HG03354 (cell line): Measurements from ENCODE around the gene SGCA.

ENCODE experiments used
- ATAC-seq: cut with Tn5 transposase; IDR thresholded peaks from one replicate; pipeline ENCODE4 v1.9.1; 2021; ENCODE audit warnings: mild to moderate bottlenecking; ENCODE audit not compliant: unreplicated experiment, poor library complexity, severe bottlenecking

The SGCA gene

DNA sequence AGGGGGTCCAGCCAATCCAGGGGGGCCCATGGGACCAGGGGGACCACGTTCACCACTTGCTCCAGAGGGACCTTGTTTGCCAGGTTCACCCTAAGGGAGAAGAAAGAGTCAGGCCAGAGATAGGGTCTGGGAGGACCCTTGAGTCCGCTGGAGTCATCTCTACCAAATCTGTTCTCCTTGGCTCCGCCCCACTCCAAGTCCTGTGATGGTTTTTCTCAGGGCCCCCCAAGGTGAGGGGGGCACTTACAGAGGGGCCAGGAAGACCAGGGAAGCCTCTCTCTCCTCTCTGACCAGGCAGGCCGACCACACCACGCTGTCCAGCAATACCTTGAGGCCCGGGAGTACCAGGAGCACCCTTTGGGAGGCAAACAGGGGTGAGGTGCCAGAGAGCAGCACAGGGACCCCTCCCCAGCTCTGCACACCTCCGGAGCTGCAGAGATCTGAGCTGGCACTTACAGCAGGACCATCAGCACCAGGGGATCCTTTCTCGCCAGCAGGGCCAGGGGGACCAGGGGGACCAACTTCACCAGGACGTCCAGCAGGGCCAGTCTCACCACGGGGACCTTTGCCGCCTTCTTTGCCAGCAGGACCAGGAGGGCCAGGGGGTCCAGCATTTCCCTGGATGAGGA lies 23.2 kb downstream of the SGCA start:
- no peak for ATAC-seq

DNA sequence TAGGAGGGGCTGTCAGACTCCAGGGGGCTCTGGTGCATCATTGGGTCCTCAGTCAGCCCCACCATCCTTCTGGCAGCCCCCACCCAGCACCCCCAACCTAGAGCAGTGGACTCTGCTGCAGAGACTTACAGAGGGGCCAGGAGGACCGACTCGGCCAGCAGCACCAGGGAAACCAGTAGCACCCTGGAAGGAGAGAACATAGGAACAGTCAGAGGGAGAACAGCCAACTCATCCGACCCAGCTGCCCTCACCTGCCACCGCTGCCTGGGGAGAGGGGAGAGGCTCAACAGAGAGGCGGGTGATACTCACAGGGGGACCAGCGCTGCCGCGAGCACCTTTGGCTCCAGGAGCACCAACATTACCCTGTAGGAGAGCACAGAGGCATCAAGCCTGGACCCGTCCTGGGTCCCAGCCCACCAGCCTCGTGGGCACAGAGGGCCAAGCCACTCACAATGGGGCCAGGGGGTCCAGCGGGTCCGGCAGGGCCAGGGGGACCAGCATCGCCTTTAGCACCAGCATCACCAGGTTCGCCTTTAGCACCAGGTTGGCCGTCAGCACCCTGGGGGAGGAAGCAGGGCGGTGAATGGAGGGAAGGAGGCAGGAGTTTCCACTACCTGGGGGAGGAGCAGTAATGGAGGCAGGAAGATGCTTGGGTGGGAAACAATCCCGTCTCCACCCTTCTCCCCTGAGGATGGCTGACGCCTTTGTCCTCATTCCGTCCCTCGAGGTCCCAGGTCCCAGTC lies 23.9 kb downstream of the SGCA start:
- ATAC-seq = no peak

- no peak for ATAC-seq
These were observed 24.4 kb downstream of the SGCA start for GRCh38 chr17:50190293-50190602.

DNA sequence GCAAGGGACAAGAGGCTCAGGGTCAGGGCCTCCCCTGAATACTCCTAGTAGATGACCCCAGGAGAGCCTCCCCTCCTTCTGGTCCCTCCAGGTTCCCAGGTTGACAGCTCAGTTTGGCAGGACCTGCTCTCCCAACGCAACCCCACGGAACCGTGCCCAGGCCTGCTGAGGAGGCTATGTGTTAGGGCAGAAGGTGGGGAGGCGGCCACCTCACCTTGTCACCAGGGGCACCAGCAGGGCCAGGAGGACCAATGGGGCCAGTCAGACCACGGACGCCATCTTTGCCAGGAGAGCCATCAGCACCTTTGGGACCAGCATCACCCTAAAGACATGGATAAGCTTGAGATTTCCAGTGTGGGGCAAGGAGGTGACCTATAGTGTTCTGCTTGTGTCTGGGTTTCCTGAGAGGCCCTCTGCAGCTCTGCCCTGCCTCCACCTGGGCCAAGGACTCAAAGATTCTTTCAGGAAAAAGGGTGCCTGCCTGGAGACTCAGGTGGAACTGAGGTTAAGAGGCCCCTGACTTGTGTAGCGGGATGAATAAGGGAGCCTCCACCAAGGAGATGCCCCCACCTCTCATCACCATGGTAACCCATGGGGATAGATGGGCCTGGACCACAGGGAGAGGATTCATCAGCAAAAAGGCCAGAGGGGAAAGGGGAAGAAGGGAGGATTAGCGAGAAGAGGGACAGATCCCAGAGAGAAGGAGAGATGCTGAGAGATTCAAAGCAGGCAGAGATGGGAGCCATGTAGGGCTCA lies 25.0 kb downstream of the SGCA start:
- no peak for ATAC-seq

DNA sequence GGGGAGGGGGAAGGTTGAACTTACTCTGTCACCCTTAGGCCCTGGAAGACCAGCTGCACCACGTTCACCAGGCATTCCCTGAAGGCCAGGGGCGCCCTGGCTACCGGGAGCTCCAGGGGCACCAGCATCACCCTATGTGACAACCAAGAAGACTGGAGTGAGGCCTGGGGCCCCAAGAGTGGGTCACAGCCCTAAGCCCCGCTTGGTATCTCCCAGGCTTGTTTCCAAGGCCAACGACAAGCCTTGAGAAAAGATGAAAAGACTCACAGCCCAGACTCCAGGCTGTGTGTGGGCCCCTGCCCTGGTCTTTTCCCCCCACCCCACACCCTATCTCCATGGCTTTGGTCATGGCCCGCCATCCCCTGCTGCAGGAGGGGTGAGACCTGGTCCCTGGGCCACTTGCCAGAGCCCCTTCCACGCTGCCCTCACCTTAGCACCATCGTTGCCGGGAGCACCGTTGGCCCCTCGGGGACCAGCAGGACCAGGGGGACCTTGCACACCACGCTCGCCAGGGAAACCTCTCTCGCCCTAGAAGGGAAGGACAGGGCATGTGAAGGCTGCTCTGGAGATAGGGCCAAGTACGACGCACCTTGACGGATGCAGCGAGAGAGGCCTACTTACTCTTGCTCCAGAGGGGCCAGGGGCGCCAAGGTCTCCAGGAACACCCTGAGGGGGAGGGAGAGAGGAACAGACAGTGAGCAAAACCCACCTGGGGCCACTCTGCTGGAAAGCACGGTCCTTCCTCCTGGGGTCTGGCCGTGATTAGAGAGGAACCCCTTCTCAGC lies 25.7 kb downstream of the SGCA start:
- no peak for ATAC-seq

- ATAC-seq = no peak
These were observed 26.4 kb downstream of the SGCA start for GRCh38 chr17:50192144-50192617.

DNA sequence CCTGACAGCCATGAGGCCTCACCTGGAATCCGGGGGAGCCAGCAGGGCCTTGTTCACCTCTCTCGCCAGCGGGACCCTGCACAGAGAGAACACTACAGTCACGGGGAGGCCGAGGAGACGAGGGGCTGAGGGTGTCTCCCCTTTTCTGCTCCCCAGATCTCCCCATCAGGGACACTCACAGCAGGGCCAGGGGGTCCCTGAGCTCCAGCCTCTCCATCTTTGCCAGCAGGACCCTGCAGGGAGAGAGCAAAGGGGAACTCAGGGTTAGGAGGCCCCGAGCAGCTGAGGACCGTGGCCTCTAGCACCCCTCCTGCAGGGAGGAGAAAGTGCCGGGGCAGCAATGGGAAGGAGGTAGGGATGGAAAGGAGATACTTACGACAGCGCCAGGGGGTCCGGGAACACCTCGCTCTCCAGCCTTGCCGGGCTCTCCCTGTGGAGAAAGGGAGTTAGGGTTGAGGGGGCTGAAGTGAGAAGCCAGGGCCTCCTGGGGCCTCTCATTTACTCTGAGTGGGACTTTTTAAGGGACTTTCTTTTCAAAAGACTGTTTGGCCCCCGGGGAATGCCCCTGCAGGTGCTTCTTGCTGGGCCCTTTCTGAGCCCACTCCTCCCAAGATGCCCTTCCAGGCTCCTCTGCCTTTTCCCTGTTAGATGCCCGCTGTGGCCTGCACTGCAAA lies 26.9 kb downstream of the SGCA start:
- no peak for ATAC-seq

DNA sequence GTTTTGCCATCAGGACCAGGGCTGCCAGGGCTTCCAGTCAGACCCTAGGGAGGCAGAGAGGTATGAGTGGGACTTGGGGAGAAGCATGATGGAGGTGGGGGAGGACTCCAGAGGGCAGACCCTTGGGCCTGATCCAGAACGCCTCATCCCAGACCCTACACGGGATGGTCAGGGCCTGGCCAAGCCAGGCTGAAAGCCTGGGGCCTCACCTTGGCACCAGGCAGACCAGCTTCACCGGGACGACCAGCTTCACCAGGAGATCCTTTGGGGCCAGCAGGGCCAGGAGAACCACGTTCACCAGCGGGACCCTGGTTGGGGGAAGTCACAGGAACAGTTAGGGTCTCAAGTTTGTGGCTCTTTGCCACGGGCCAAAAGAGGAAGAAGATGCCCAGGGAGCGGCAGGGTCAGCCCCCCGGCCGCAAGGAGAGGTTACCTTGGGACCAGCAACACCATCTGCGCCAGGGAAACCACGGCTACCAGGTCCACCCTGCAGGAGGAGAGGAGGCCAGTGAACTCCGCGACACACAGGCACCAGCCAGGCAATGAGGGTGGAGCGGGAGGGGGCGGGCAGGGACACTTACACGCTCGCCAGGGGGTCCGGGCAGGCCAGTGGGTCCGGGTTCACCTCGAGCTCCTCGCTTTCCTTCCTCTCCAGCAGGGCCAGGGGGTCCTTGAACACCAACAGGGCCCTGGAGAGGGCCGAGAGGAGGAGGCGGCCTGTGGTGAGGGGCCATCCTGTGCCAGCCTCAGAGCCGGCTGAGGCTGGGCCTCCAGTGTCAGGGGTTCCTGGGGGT lies 28.5 kb downstream of the SGCA start:
- no peak for ATAC-seq

DNA sequence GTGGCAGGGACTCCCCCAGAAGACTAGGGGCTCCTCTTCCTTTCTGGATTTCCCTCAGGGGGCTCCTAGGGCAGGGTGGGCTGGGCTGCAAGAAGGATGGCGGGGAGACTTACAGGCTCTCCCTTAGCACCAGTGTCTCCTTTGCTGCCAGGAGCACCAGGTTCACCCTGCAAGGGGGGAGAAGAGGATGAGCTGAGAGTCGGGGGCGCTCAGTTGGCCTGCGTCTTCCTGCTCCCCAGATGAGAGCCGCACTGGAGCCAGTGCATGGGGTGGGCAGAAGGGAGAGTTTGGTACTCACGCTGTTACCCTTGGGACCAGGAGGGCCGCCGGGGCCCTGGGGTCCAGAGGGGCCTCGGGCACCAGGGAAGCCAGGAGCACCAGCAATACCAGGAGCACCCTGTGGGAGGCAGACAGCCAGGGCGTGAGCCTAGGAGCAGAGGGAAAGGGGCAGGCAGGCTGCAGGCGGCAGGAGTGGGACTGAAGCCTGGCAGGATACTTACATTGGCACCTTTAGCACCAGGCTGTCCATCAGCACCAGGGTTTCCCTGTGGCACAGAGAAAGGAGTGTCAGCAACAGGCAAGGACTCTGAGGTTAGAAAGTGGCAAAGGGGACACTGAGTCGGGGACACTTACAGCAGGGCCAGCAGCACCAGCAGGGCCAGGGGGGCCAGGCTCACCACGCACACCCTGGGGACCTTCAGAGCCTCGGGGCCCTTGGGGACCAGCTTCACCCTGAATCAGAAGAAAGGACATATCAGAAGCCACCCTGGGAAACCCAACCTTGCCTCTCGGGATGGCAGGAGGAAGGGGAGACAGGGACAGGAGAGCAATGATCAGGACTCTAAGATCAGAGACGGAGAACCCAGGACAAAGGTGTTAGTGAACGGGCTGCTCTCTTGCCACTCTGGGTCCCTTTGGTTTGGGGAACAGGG lies 29.4 kb downstream of the SGCA start:
- ATAC-seq = no peak

- no peak for ATAC-seq
These were observed 30.2 kb downstream of the SGCA start for GRCh38 chr17:50196036-50196435.

GRCh38 chr17:50196826-50197225 lies 31.0 kb downstream of the SGCA start:
- no peak for ATAC-seq

- ATAC-seq = no peak
These were observed 32.3 kb downstream of the SGCA start for GRCh38 chr17:50198026-50198669.

- no peak for ATAC-seq
These were observed 33.5 kb downstream of the SGCA start for GRCh38 chr17:50199211-50199802.

DNA sequence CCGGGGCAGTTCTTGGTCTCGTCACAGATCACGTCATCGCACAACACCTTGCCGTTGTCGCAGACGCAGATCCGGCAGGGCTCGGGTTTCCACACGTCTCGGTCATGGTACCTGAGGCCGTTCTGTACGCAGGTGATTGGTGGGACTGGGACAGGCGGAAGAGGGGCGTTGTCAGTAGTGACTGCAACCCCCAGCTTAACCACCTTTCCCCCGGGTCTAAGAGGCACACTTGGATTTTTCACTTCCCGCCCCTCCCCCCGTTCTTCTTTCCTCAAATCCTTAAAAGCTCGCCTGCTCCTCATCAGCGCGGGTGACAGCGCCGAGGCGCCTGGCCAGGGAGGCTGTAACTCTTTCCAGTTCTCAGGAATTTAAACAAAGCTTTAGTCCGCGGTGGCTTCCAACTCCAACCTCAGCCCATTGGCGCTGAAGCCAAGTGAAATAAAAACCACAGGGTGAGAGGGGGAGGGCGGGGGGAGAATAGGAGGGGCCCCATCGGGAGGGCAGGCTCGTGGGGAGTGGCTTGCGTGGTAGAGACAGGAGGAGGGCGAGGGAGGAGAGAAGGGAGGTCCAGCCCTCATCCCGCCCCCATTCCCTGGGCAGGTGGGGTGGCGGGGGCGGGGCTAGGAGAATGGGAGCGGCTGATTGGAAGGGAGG lies 34.1 kb downstream of the SGCA start:
- peak; percentile 45 for ATAC-seq

DNA sequence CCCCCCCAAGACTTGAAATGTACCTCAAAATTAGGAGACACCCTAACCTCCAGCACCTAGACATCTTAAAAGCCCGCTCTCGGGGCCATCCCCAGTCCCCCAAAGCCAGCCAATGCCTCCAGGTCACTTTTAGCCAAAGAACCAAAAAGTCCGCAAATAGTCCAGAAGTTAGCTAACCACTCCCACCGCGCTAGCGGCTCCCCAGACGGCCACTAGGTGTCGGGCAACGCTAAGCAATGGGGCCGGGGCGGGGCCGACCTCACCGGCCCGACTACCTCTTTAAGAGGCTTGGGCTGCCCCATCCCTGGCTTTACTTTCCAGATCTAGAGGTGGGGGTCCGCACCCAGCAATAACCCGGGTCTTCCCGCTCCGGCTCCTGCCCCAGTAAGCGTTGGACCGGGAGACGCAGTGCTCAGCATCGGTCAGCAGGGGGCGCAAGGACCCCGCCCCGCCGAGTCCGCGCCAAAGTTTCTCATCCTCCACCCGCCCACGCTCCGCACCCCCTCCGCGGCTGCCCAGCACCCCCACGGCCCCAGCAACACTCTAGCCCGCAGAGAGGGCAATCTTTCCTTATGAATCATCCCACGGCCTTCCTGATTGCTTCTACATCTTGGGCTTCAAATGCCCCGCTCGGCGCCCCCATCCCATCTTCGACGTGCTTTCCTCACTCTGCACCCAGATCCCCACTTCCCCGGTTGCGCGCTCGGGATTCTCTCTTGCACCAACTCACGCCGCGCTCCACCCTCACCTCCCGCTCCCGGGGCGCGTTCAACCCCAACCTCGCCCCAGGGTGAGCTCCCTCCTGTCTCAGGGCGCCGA lies 34.9 kb downstream of the SGCA start:
- ATAC-seq = peak; percentile 66
